H1 (cell line): Measurements from ENCODE around the gene PEAK3. TPM values are rescaled to one million over a fixed set of nuclear protein-coding genes. Genes with fewer than 3 reads are reported as not detected.

Source experiments
- BACH1 ChIP-seq: IDR thresholded peaks from 2 replicates; pipeline ENCODE4 v1.6.1; 2012; ENCODE audit warnings: low read length, improper control_type of control experiment
- CBX5 ChIP-seq: fragments of 300-800, 300-1000 bp; sonication (generic); IDR thresholded peaks from 2 replicates; pipeline ENCODE4 v1.7.1; 2016; ENCODE audit warnings: antibody characterized with exemption, low read length, low read depth
- CEBPB ChIP-seq: IDR thresholded peaks from 2 replicates; pipeline ENCODE4 v1.6.1; 2012; ENCODE audit warnings: low read depth, low read length
- CHD1 ChIP-seq: IDR thresholded peaks from 2 replicates; pipeline ENCODE4 v1.6.1; 2012; ENCODE audit warnings: low read depth, low read length, improper control_type of control experiment
- CREB1 ChIP-seq: IDR thresholded peaks from 2 replicates; pipeline ENCODE4 v1.6.1; 2012; ENCODE audit warnings: inconsistent platforms
- EZH2 ChIP-seq: fragments of 200-600 bp; sonication (generic); IDR thresholded peaks from 2 replicates; pipeline ENCODE4 v1.7.1; 2012; ENCODE audit warnings: low read depth, mild to moderate bottlenecking, moderate library complexity, low read length, inconsistent platforms; ENCODE audit not compliant: severe bottlenecking
- FOSL1 ChIP-seq: IDR thresholded peaks from 2 replicates; pipeline ENCODE4 v1.6.1; 2011; ENCODE audit warnings: mild to moderate bottlenecking, low read depth, low read length, moderate library complexity; ENCODE audit not compliant: insufficient read depth
- GTF2F1 ChIP-seq: IDR thresholded peaks from 2 replicates; pipeline ENCODE4 v1.6.1; 2012; ENCODE audit warnings: low read depth, low read length, improper control_type of control experiment, borderline replicate concordance
- HDAC2 ChIP-seq, 2 experiments: fragments of 300-600 bp in 1 of 2; sonication (generic) in 1 of 2; IDR thresholded peaks; 2 replicates each; pipeline ENCODE4 v1.6.1; 2011 to 2012; ENCODE audit warnings: low read depth in 2 of 2, low read length in 2 of 2, mild to moderate bottlenecking in 2 of 2, moderate library complexity in 2 of 2, borderline replicate concordance in 1 of 2, inconsistent platforms in 1 of 2
- KDM4A ChIP-seq: IDR thresholded peaks from one replicate; pipeline ENCODE4 v1.7.1; 2012; ENCODE audit warnings: low read depth, mild to moderate bottlenecking, moderate library complexity, low read length, inconsistent platforms; ENCODE audit not compliant: severe bottlenecking
- KDM5A ChIP-seq: fragments of 200-600 bp; IDR thresholded peaks from 2 replicates; pipeline ENCODE4 v1.7.1; 2012; ENCODE audit warnings: mild to moderate bottlenecking, low read length, inconsistent platforms, mixed read lengths
- MAFK ChIP-seq: IDR thresholded peaks from 2 replicates; pipeline ENCODE4 v1.6.1; 2012; ENCODE audit warnings: low read depth, mild to moderate bottlenecking, improper control_type of control experiment, low read length
- PHF8 ChIP-seq: fragments of 200-600 bp; sonication (generic); conservative IDR thresholded peaks from 2 replicates; pipeline ENCODE4 v1.7.1; 2012; ENCODE audit warnings: low read depth, mild to moderate bottlenecking, inconsistent platforms, low read length, moderate library complexity
- SIN3A ChIP-seq, 2 experiments: IDR thresholded peaks in 1 of 2; conservative IDR thresholded peaks in 1 of 2; 2 replicates each; pipeline ENCODE4 v1.6.1; 2011 to 2012; ENCODE audit warnings: low read length in 2 of 2, improper control_type of control experiment in 1 of 2, low read depth in 1 of 2, mild to moderate bottlenecking in 1 of 2
- SIX5 ChIP-seq: IDR thresholded peaks from 2 replicates; pipeline ENCODE4 v1.6.1; 2011; ENCODE audit warnings: mild to moderate bottlenecking, low read depth, low read length
- SRF ChIP-seq: IDR thresholded peaks from 2 replicates; pipeline ENCODE4 v1.6.1; 2011; ENCODE audit warnings: mild to moderate bottlenecking, low read depth, low read length, moderate library complexity
- TBP ChIP-seq: IDR thresholded peaks from 2 replicates; pipeline ENCODE4 v1.6.1; 2011; ENCODE audit warnings: low read depth, low read length, improper control_type of control experiment
- ZNF274 ChIP-seq: IDR thresholded peaks from 2 replicates; pipeline ENCODE4 v1.7.0; 2012; ENCODE audit warnings: low read length, borderline replicate concordance; ENCODE audit errors: extremely low read depth
- polyA plus RNA-seq, 7 experiments: library from polyadenylated mRNA; depleted of rRNA in 3 of 7; stranded (reverse) in 5 of 7; unstranded in 2 of 7; fragments of >200 nt in 5 of 7; fragments of 200-250 nt in 2 of 7; gene quantifications; 1 replicate in 5 of 7; 2 replicates in 1 of 7; 4 replicates in 1 of 7; pipeline versions ENCODE4 v1.2.1 to v1.2.3, GENCODE V29; 2011 to 2013; ENCODE audit warnings: missing spikeins in 2 of 7, mixed read lengths in 2 of 7
- total RNA-seq: library from RNA; stranded (reverse); fragmentation: NEBNext Ultra II Directional; extraction: Animal tissue kit (Norgen Biotek cat#: 25700); gene quantifications from 2 replicates; pipeline ENCODE4 v1.2.1, GENCODE V29; 2021

PEAK3 gene
- total and polyA plus RNA-seq, 2 of the 8 experiments (the other 6 are each of a cell fraction or from before 2014, with no cell fraction given) = not detected

GRCh38 chr19:2291185-2291751 is 9.3 kb upstream of the PEAK3 start (continued):
- peak; percentile 15; the same call in 1 of the 2 replicates for TF ChIP-seq TBP
- no peak for TF ChIP-seq HDAC2 (IDR thresholded peaks at IDR 0.05; ENCODE audit: borderline replicate concordance in 1 of 2, low read depth in 2 of 2, low read length in 2 of 2)
- TF ChIP-seq SIX5 = no peak
- TF ChIP-seq EZH2 = peak; percentile 49
- TF ChIP-seq CHD1 = no peak
- no peak for TF ChIP-seq SRF
- TF ChIP-seq PHF8 = no peak
- TF ChIP-seq KDM5A = no peak
- TF ChIP-seq CBX5 = no peak
- peak; percentile 8 for TF ChIP-seq KDM4A
- no peak for TF ChIP-seq CREB1
- no peak for TF ChIP-seq CEBPB
- TF ChIP-seq ZNF274 = no peak
- no peak for TF ChIP-seq FOSL1
- no peak for TF ChIP-seq GTF2F1
- peak; percentile 74 to 92; a peak in 2 of 4 replicates for TF ChIP-seq SIN3A (conservative IDR thresholded peaks at IDR 0.05 in 1 of 2, IDR thresholded peaks at IDR 0.05 in 1 of 2; ENCODE audit: low read depth in 1 of 2, low read length in 2 of 2)
- TF ChIP-seq BACH1 = no peak
- no peak for TF ChIP-seq MAFK
